Trophoblast cell (in vitro differentiated cells and primary cell): ENCODE measurements around the gene USP35.

Source experiments
- DNase-seq, 2 donors: peaks; one replicate each; pipeline ENCODE4 v3.0.0-alpha.2; 2016
- H2AFZ ChIP-seq: 2 replicates; pipeline ENCODE4 v1.6.1; 2013; ENCODE audit warnings: low read length, moderate library complexity, mild to moderate bottlenecking; ENCODE audit not compliant: insufficient read depth, poor library complexity
- H2AK5ac ChIP-seq: 2 replicates; pipeline ENCODE4 v1.6.1; 2013; ENCODE audit warnings: mild to moderate bottlenecking, low read length
- H2BK120ac ChIP-seq: 2 replicates; pipeline ENCODE4 v1.6.1; 2013; ENCODE audit warnings: low read length, mild to moderate bottlenecking, moderate library complexity; ENCODE audit not compliant: insufficient read depth, poor library complexity
- H2BK12ac ChIP-seq: 2 replicates; pipeline ENCODE4 v1.6.1; 2013; ENCODE audit warnings: mild to moderate bottlenecking, low read length, moderate library complexity
- H2BK5ac ChIP-seq: 2 replicates; pipeline ENCODE4 v1.6.1; 2013; ENCODE audit warnings: low read length, low read depth, moderate library complexity, mild to moderate bottlenecking; ENCODE audit not compliant: poor library complexity
- H3K14ac ChIP-seq: 2 replicates; pipeline ENCODE4 v1.6.1; 2013; ENCODE audit warnings: mild to moderate bottlenecking, low read length
- H3K18ac ChIP-seq: 2 replicates; pipeline ENCODE4 v1.6.1; 2013; ENCODE audit warnings: mild to moderate bottlenecking, low read length
- H3K23ac ChIP-seq: 2 replicates; pipeline ENCODE4 v1.6.1; 2013; ENCODE audit warnings: low read length
- H3K27ac ChIP-seq: 2 replicates; pipeline ENCODE4 v1.5.1; 2013; ENCODE audit warnings: low read depth, mild to moderate bottlenecking, inconsistent platforms, low read length, moderate library complexity
- H3K27me3 ChIP-seq: 2 replicates; pipeline ENCODE4 v1.6.1; 2013; ENCODE audit warnings: inconsistent platforms, mild to moderate bottlenecking, low read length, moderate library complexity; ENCODE audit not compliant: insufficient read depth
- H3K36me3 ChIP-seq, 2 experiments: 1 replicate in 1 of 2; 2 replicates in 1 of 2; pipeline ENCODE4 v1.6.1; 2013; ENCODE audit warnings: low read length in 2 of 2, mild to moderate bottlenecking in 2 of 2, moderate library complexity in 1 of 2; ENCODE audit not compliant: insufficient read depth in 2 of 2, control insufficient read depth in 1 of 2
- H3K4ac ChIP-seq: 2 replicates; pipeline ENCODE4 v1.6.1; 2013; ENCODE audit warnings: low read depth, mild to moderate bottlenecking, low read length, moderate library complexity
- H3K4me1 ChIP-seq, 2 experiments: 1 replicate in 1 of 2; 2 replicates in 1 of 2; pipeline ENCODE4 v1.6.1; 2013; ENCODE audit warnings: low read length in 2 of 2, mild to moderate bottlenecking in 2 of 2, moderate library complexity in 1 of 2; ENCODE audit not compliant: insufficient read depth in 2 of 2, control insufficient read depth in 1 of 2
- H3K4me2 ChIP-seq: 2 replicates; pipeline ENCODE4 v1.6.1; 2013; ENCODE audit warnings: inconsistent platforms, mild to moderate bottlenecking, low read length, moderate library complexity
- H3K4me3 ChIP-seq: 2 replicates; pipeline ENCODE4 v1.5.1; 2013; ENCODE audit warnings: mild to moderate bottlenecking, low read depth, low read length, inconsistent platforms
- H3K79me1 ChIP-seq: one replicate; pipeline ENCODE4 v1.6.1; 2013; ENCODE audit warnings: low read length
- H3K79me2 ChIP-seq: 2 replicates; pipeline ENCODE4 v1.6.1; 2013; ENCODE audit warnings: low read length, mild to moderate bottlenecking; ENCODE audit not compliant: control insufficient read depth, insufficient read depth, poor library complexity
- H3K9ac ChIP-seq: 2 replicates; pipeline ENCODE4 v1.6.1; 2013; ENCODE audit warnings: mild to moderate bottlenecking, low read length
- H3K9me3 ChIP-seq: 2 replicates; pipeline ENCODE4 v1.6.1; 2013; ENCODE audit warnings: low read depth, mild to moderate bottlenecking, control low read depth, inconsistent platforms, low read length; ENCODE audit not compliant: insufficient read depth
- H4K12ac ChIP-seq: 2 replicates; pipeline ENCODE4 v1.6.1; 2013; ENCODE audit warnings: low read depth, mild to moderate bottlenecking, low read length, moderate library complexity
- H4K8ac ChIP-seq: 2 replicates; pipeline ENCODE4 v1.6.1; 2013; ENCODE audit warnings: low read depth, mild to moderate bottlenecking, low read length, moderate library complexity
- H4K91ac ChIP-seq: one replicate; pipeline ENCODE4 v1.6.1; 2013; ENCODE audit warnings: low read depth, mild to moderate bottlenecking, low read length, moderate library complexity
- WGBS: extraction: QIAGEN DNeasy Blood & Tissue Kit; methylation state at CpG from one replicate; pipeline ENCODE4 v1.1.7; 2013; ENCODE audit warnings: missing lambda C conversion rate; ENCODE audit not compliant: insufficient read length, insufficient coverage; ENCODE audit errors: extremely low coverage; 5-methylcytosine and 5-hydroxymethylcytosine counted together

USP35 gene

DNA sequence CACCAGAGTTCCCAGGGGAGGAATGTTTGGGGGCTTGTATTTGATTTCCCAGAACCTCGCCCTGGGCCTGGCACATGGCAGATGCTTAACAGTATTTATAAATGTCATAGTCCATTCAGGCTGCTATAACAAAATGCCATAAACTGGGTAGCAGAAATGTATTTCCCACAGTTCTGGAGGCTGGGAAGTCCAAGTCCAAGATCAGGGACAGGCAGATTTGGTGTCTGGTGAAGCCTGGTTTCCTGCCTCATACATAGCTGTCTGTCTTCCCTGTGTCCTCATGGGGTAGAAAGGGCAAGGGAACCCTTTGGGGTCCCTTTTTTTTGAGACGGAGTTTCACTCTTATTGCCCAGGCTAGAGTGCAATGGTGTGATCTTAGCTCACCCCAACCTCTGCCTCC, 24.2 kb upstream of the USP35 start:
- H2BK5ac ChIP-seq, result no peak overlapping the region
- WGBS, result no CpG with 5 or more reads among the region's 2 CpGs

DNA sequence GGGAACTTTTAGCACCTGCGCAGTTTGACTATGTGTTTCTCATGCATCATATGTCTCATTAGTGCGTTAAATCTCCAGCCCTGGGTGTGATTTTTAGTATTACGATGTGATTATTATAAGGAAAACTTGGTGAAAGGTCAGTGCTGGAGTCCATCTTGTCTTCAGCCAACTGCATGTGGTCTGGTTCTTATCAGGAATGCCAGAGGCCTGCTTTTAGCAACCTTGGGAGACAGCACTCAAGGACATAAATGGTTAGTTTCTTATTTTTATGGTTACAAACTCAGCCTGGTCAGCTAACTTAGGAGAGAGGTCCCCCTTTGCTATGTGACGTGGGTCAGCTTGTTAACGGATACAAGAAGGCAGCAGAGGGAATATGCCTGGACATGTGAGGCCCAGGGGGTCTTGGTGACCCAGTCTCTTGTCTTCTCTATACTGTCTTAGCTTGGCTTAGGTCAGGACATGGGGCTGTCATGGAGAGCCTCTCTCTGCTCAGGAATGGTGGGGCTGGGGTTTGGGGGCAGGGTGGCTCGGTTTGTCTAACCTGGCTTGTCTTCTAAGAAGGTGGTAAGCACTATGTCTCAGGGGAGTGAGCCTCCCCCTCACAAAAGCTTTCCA, 21.8 kb upstream of the USP35 start:
- H2AFZ ChIP-seq, result peak overlapping the region; percentile 53
- peak overlapping the region; percentile 87 for H3K18ac ChIP-seq
- peak overlapping the region; percentile 94 for H2BK5ac ChIP-seq
- peak overlapping the region; percentile 88 for H2AK5ac ChIP-seq
- H3K27me3 ChIP-seq, result no peaks in the 10 kb centered on the region
- DNase-seq, result no peak
- no peak overlapping the region for H3K9ac ChIP-seq
- peak overlapping the region; percentile 92 for H2BK12ac ChIP-seq
- WGBS, result no CpG with 5 or more reads among the region's 6 CpGs
- peaks cover 45% of the 10 kb centered on the region for H3K79me1 ChIP-seq
- H3K36me3 ChIP-seq, result peaks cover 2 to 8% of the 10 kb centered on the region in 2 experiments
- peaks cover 6% of the 10 kb centered on the region for H3K79me2 ChIP-seq
- peak overlapping the region; percentile 84 for H3K14ac ChIP-seq
- peak overlapping the region; percentile 96 for H2BK120ac ChIP-seq
- H3K23ac ChIP-seq, result no peak overlapping the region
- peaks cover 32 to 35% of the 10 kb centered on the region in 2 experiments for H3K4me1 ChIP-seq
- peak overlapping the region; percentile 97 for H4K91ac ChIP-seq
- H3K27ac ChIP-seq, result peak overlapping the region; percentile 92
- no peaks in the 10 kb centered on the region for H3K9me3 ChIP-seq
- no peak overlapping the region for H3K4me3 ChIP-seq
- H3K4ac ChIP-seq, result peak overlapping the region; percentile 87
- H4K8ac ChIP-seq, result peak overlapping the region; percentile 64
- no peak overlapping the region for H4K12ac ChIP-seq
- H3K4me2 ChIP-seq, result peak overlapping the region; percentile 4

More for the DNA sequence above, 24.2 kb upstream of the USP35 start:
- Histone ChIP-seq H2BK120ac (no peak overlapping the region), H3K4me3 (no peak overlapping the region), H3K79me2 (peaks cover 6% of the 10 kb centered on the region), H2AK5ac (peak overlapping the region; percentile 18), H3K14ac (no peak overlapping the region), H3K18ac (no peak overlapping the region), H3K9me3 (no peaks in the 10 kb centered on the region), H3K27ac (no peak overlapping the region), H4K91ac (no peak overlapping the region), H3K79me1 (peaks cover 45% of the 10 kb centered on the region), H3K4ac (no peak overlapping the region), H4K8ac (no peak overlapping the region), H3K4me2 (no peak overlapping the region), H3K4me1 (peaks cover 31 to 34% of the 10 kb centered on the region in 2 experiments), H2AFZ (no peak overlapping the region), H2BK12ac (peak overlapping the region; percentile 23), H3K23ac (no peak overlapping the region), H3K36me3 (no peaks in the 10 kb centered on the region), H3K27me3 (no peaks in the 10 kb centered on the region), H4K12ac (no peak overlapping the region), H3K9ac (no peak overlapping the region)
- DNase-seq, result no peak

DNA sequence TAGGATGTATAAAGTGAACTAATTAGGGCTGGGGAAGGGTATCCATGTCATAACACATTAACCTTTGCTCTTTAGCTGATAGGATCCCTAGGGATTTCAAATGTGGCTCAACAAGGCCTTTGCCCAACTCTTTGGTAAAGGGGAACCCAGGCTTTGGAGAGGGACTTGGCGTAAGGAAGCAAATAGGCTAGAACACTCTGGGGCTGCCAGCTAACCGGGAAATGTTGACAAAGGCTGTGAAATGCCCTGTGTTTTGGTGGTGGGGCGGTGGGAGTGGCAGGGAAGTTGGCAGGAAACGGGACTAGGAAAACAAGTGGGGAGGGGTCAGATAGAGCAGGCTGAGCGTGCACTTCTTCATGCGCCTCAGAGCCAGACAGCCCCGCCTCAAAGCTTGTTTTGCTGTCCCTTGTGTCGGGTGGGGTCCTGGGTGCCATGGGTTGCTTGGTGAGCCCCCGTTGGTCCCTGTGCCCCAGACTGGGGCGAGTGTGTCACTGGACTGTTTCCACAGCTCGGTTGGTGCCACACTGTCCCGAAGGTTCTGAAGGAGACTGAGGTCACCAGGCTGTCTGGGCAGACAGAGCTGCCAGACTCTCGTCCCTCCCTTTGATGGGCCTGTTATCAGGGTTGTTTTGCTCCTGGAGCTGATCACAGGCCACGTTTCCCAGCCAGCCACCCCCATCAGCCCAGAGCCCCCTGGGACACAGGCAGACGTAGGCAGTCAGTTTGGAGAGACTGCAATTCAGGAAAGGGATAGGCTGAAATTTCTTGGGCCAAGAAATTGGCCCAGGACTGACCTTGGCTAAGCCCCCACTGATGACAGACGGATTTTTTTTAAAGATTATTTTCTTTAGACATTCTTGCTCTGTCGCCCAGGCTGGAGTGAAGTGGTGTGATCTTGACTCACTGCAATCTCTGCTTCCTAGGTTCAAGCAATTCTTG, 19.9 kb upstream of the USP35 start:
- H3K4me3 ChIP-seq, result no peak overlapping the region
- H3K23ac ChIP-seq, result no peak overlapping the region
- peak overlapping the region; percentile 65 for H2AFZ ChIP-seq
- H4K8ac ChIP-seq, result peak overlapping the region; percentile 40
- no peak for DNase-seq
- H3K9me3 ChIP-seq, result no peaks in the 10 kb centered on the region
- H2BK5ac ChIP-seq, result peak overlapping the region; percentile 86
- peak overlapping the region; percentile 76 for H3K27ac ChIP-seq
- peaks cover 6% of the 10 kb centered on the region for H3K79me2 ChIP-seq
- H3K9ac ChIP-seq, result no peak overlapping the region
- peak overlapping the region; percentile 97 for H2BK12ac ChIP-seq
- H3K27me3 ChIP-seq, result no peaks in the 10 kb centered on the region
- no peak overlapping the region for H3K4me2 ChIP-seq
- H3K36me3 ChIP-seq, result peaks cover 13 to 23% of the 10 kb centered on the region in 2 experiments
- H3K14ac ChIP-seq, result peak overlapping the region; percentile 85
- H2AK5ac ChIP-seq, result peak overlapping the region; percentile 38
- H4K91ac ChIP-seq, result peak overlapping the region; percentile 97
- H3K4ac ChIP-seq, result peak overlapping the region; percentile 37
- peak overlapping the region; percentile 1 for H3K18ac ChIP-seq
- WGBS, result no CpG with 5 or more reads among the region's 17 CpGs
- peak overlapping the region; percentile 8 for H4K12ac ChIP-seq
- H3K79me1 ChIP-seq, result peaks cover 37% of the 10 kb centered on the region
- peak overlapping the region; percentile 67 for H2BK120ac ChIP-seq
- peaks cover 27% of the 10 kb centered on the region in 2 experiments for H3K4me1 ChIP-seq

DNA sequence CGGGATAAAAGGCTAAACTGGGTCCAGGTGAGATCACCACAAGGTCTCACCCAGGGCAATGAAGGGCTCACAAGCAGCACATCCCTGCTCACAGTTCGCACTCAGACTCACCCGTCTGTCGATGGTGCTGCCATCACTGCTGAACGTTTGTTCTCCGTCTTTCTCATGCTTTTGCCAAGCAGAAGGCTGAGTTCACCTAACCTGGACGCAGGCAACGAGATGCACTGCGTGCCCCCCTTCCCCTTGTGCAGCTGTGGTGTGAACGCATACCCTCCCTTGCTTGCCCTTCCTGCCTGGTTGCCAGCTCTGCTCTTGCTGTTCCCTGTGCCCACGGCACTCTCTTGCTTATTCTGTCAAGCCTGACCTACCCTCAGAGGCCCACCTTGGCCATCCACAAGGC, 18.3 kb upstream of the USP35 start:
- Histone ChIP-seq H3K4ac (no peak overlapping the region), H3K79me2 (peaks cover 6% of the 10 kb centered on the region)

More for the DNA sequence above, 18.3 kb upstream of the USP35 start:
- Histone ChIP-seq H3K4me1 (peaks cover 27% of the 10 kb centered on the region in 2 experiments), H3K9ac (no peak overlapping the region), H3K79me1 (peaks cover 35% of the 10 kb centered on the region), H3K14ac (no peak overlapping the region), H3K23ac (no peak overlapping the region), H4K91ac (peak overlapping the region; percentile 68), H3K27ac (no peak overlapping the region), H2BK5ac (no peak overlapping the region), H2BK12ac (peak overlapping the region; percentile 0), H2BK120ac (no peak overlapping the region), H3K18ac (no peak overlapping the region), H3K36me3 (peaks cover 19 to 30% of the 10 kb centered on the region in 2 experiments), H4K12ac (no peak overlapping the region), H3K9me3 (no peaks in the 10 kb centered on the region), H2AK5ac (peak overlapping the region; percentile 2), H3K4me3 (no peak overlapping the region), H3K27me3 (no peaks in the 10 kb centered on the region), H4K8ac (peak overlapping the region; percentile 2), H2AFZ (no peak overlapping the region), H3K4me2 (no peak overlapping the region)
- WGBS, result no CpG with 5 or more reads among the region's 11 CpGs
- DNase-seq, result no peak
